Osteocyte (in vitro differentiated cells): ENCODE measurements around the gene KCNK7. TPM values are rescaled to one million over a fixed set of nuclear protein-coding genes. Genes with fewer than 3 reads are reported as not detected.

Experiments used
- DNase-seq: peaks from one replicate; pipeline ENCODE4 v3.0.0; 2021; ENCODE audit warnings: mixed read lengths; ENCODE audit not compliant: unreplicated experiment; ENCODE audit errors: extremely low spot score
- H3K27ac Mint-ChIP-seq: one replicate; pipeline ENCODE4 v1.8.0; 2021; ENCODE audit warnings: mild to moderate bottlenecking, mixed read lengths; ENCODE audit not compliant: unreplicated experiment
- H3K27me3 Mint-ChIP-seq: one replicate; pipeline ENCODE4 v1.8.0; 2021; ENCODE audit warnings: mixed read lengths; ENCODE audit not compliant: unreplicated experiment
- H3K36me3 Mint-ChIP-seq: one replicate; pipeline ENCODE4 v1.8.0; 2021; ENCODE audit warnings: mixed read lengths; ENCODE audit not compliant: unreplicated experiment
- H3K4me1 Mint-ChIP-seq: one replicate; pipeline ENCODE4 v1.8.0; 2021; ENCODE audit warnings: mixed read lengths; ENCODE audit not compliant: unreplicated experiment
- H3K4me3 Mint-ChIP-seq: one replicate; pipeline ENCODE4 v1.8.0; 2021; ENCODE audit warnings: mild to moderate bottlenecking, moderate library complexity, mixed read lengths; ENCODE audit not compliant: unreplicated experiment
- H3K9me3 Mint-ChIP-seq: one replicate; pipeline ENCODE4 v1.8.0; 2021; ENCODE audit warnings: mixed read lengths; ENCODE audit not compliant: unreplicated experiment
- total RNA-seq: library from RNA; stranded (reverse); gene quantifications from 2 replicates; pipeline ENCODE4 v1.2.1, GENCODE V29; 2021
- TF ChIP-seq, protein P1 (sequence below): fragments of 200-600 bp; sonication (generic); IDR thresholded peaks from 2 replicates; pipeline ENCODE4 v1.5.0; 2021; ENCODE audit warnings: antibody characterized with exemption, mild to moderate bottlenecking, moderate library complexity

The KCNK7 gene
- total RNA-seq, 1 donor from 2014 or later, result not detected

DNA sequence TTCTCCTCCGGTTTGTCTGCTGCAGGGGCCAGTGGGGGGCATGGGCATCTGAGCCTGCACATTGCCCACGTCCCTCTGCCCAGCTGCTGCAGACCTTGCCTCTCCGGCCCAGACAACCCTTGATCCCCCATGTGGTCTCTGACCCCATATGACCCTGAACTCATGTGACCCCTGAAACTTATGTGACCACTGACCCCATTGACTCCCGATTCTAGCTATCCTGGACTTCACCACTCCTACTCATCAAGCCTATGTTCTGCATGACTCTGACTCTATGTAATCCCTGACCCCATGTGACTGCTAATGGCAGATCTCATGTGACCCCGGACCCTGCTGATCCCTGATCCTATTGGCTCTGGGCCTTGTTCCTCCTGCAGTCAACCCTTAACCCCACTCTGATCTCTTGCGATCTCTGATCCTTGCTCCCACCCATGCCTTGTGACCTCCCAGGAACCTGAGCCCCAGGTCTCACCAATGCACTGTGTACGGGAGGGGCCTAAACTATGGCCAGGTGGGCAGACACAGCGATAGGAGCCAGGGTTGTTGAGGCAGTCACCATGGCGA is 43.1 kb downstream of the KCNK7 start:
- Mint-ChIP-seq H3K27ac (no peak overlapping the region), H3K4me3 (no peak overlapping the region), H3K27me3 (no peaks in the 10 kb centered on the region), H3K9me3 (no peaks in the 10 kb centered on the region), H3K4me1 (peaks cover 39% of the 10 kb centered on the region), H3K36me3 (peaks cover 40% of the 10 kb centered on the region)
- TF ChIP-seq, protein P1, sequence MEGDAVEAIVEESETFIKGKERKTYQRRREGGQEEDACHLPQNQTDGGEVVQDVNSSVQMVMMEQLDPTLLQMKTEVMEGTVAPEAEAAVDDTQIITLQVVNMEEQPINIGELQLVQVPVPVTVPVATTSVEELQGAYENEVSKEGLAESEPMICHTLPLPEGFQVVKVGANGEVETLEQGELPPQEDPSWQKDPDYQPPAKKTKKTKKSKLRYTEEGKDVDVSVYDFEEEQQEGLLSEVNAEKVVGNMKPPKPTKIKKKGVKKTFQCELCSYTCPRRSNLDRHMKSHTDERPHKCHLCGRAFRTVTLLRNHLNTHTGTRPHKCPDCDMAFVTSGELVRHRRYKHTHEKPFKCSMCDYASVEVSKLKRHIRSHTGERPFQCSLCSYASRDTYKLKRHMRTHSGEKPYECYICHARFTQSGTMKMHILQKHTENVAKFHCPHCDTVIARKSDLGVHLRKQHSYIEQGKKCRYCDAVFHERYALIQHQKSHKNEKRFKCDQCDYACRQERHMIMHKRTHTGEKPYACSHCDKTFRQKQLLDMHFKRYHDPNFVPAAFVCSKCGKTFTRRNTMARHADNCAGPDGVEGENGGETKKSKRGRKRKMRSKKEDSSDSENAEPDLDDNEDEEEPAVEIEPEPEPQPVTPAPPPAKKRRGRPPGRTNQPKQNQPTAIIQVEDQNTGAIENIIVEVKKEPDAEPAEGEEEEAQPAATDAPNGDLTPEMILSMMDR, result no peak
- no peak for DNase-seq

GRCh38 chr11:65551572-65552387 is 43.8 kb downstream of the KCNK7 start:
- H3K27ac Mint-ChIP-seq, result peak overlapping the region; percentile 3
- H3K36me3 Mint-ChIP-seq, result peaks cover 40% of the 10 kb centered on the region
- H3K4me3 Mint-ChIP-seq, result no peak overlapping the region
- H3K27me3 Mint-ChIP-seq, result no peaks in the 10 kb centered on the region
- TF ChIP-seq, protein P1, result peak; percentile 49
- DNase-seq, result no peak
- no peaks in the 10 kb centered on the region for H3K9me3 Mint-ChIP-seq
- H3K4me1 Mint-ChIP-seq, result peaks cover 32% of the 10 kb centered on the region

DNA sequence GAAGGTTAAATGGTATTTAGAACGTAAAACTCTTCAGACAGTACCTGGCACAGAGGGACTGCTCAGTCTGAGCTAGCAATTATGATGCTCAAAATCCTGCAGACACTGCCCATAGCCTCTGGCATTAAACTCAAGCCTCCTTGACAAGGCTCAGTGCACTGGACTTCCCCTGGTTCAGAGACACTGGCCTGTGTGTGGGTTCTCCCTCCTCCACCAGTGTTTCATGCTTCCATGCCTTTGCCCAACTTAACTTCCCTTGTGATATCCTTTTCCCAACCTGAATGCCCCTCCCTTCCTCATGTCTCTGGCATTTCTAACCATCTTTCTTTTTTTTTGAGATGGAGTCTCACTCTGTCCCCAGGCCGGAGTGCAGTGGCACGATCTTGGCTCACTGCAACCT is 46.5 kb downstream of the KCNK7 start:
- H3K9me3 Mint-ChIP-seq, result no peaks in the 10 kb centered on the region
- H3K4me3 Mint-ChIP-seq, result no peak overlapping the region
- H3K36me3 Mint-ChIP-seq, result peaks cover 55% of the 10 kb centered on the region
- no peak overlapping the region for H3K27ac Mint-ChIP-seq
- DNase-seq, result no peak
- TF ChIP-seq, protein P1, result no peak
- H3K4me1 Mint-ChIP-seq, result peaks cover 10% of the 10 kb centered on the region
- no peaks in the 10 kb centered on the region for H3K27me3 Mint-ChIP-seq

GRCh38 chr11:65548395-65548794 is 47.2 kb downstream of the KCNK7 start:
- peaks cover 59% of the 10 kb centered on the region for H3K36me3 Mint-ChIP-seq
- H3K27me3 Mint-ChIP-seq, result no peaks in the 10 kb centered on the region
- H3K9me3 Mint-ChIP-seq, result no peaks in the 10 kb centered on the region
- no peak overlapping the region for H3K4me3 Mint-ChIP-seq
- H3K27ac Mint-ChIP-seq, result no peak overlapping the region
- TF ChIP-seq, protein P1, result no peak
- DNase-seq, result no peak
- H3K4me1 Mint-ChIP-seq, result peaks cover 10% of the 10 kb centered on the region

DNA sequence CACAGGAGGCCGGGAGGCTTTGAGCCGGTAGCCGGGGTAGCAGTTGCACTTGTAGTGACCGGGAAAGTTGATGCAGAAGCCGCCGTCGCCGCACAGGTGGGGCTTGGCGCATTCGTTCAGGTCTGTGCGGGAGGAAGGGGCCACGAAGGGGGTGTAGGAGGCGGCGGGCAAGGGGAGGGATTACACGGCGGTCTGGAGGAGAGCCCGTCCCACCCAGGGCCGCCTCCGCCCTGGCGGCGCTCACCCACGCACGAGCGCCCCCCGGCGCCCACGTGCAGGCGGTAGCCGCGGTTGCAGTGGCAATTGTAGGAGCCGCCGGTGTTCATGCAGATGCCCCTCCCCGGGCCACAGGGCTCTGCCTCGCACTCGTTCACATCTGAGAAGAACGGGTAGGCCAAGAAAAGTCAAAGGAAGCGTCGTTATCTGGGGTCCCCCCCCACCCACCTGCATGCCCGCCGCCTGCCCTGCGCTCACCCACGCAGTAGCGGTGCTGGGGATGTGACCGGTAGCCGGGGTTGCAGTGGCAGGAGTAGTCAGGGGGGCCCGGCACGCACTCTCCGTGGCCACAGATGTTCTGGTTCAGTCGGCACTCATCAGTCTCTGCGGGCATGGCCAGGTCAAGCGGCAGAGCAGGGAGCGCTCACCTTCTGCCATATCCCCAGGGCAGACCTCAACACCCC is 48.0 kb downstream of the KCNK7 start:
- no peak overlapping the region for H3K27ac Mint-ChIP-seq
- H3K4me3 Mint-ChIP-seq, result no peak overlapping the region
- no peak for DNase-seq
- H3K36me3 Mint-ChIP-seq, result peaks cover 60% of the 10 kb centered on the region
- TF ChIP-seq, protein P1, result no peak
- H3K4me1 Mint-ChIP-seq, result peaks cover 10% of the 10 kb centered on the region
- no peaks in the 10 kb centered on the region for H3K9me3 Mint-ChIP-seq
- H3K27me3 Mint-ChIP-seq, result no peaks in the 10 kb centered on the region
